Measurements from ENCODE around the gene ATP8B1. TPM values are rescaled to one million over a fixed set of nuclear protein-coding genes. Genes with fewer than 3 reads are reported as not detected.

ATP8B1 gene
- total and polyA plus RNA-seq, 10 donors, result 1.0 to 22.0 (median 12.7) TPM

- no peak overlapping the region for H3K4me3 ChIP-seq
- 93 to 96% (median 94%) methylated on average over 8 of the region's 8 CpGs for WGBS, 5 donors
- H3K36me3 ChIP-seq, result peaks cover 0 to 19% (median 0%) of the 10 kb centered on the region in 6 donors
- H3K27me3 ChIP-seq (replicated peaks in 1 of 7), result no peaks in the 10 kb centered on the region
- no peak for TF ChIP-seq POLR2A (IDR thresholded peaks at IDR 0.05)
- TF ChIP-seq POLR2AphosphoS5 (IDR thresholded peaks at IDR 0.05), result no peak
- no peak for TF ChIP-seq CTCF (IDR thresholded peaks at IDR 0.05 in 8 of 11, conservative IDR thresholded peaks at IDR 0.05 in 3 of 11)
- intact Hi-C loops (cut with DNase I; ENCODE audit: low total_unique reads), result no loop called here
- no peaks in the 10 kb centered on the region for H3K9me3 ChIP-seq
- no peak for DNase-seq
- H3K4me1 ChIP-seq, result peaks cover 0 to 5% (median 0%) of the 10 kb centered on the region in 6 donors
- no peak overlapping the region for H3K27ac ChIP-seq
Measured at GRCh38 chr18:57697426-57697825, 105.7 kb downstream of the ATP8B1 start.

- no peaks in the 10 kb centered on the region for H3K9me3 ChIP-seq
- H3K4me1 ChIP-seq, result peaks cover 0 to 11% (median 2%) of the 10 kb centered on the region in 6 donors
- no peaks in the 10 kb centered on the region for H3K27me3 ChIP-seq (replicated peaks in 1 of 7)
- no peak for TF ChIP-seq CTCF (IDR thresholded peaks at IDR 0.05 in 8 of 11, conservative IDR thresholded peaks at IDR 0.05 in 3 of 11)
- no peak for TF ChIP-seq POLR2A (IDR thresholded peaks at IDR 0.05)
- TF ChIP-seq POLR2AphosphoS5 (IDR thresholded peaks at IDR 0.05), result no peak
- no peak overlapping the region for H3K27ac ChIP-seq
- peaks cover 0 to 26% (median 0%) of the 10 kb centered on the region in 6 donors for H3K36me3 ChIP-seq
- WGBS, 5 donors, result 94 to 98% (median 98%) methylated on average over 8 of the region's 8 CpGs
- intact Hi-C loops (cut with DNase I; ENCODE audit: low total_unique reads), result no loop called here
- no peak for DNase-seq
- H3K4me3 ChIP-seq, result no peak overlapping the region
Measured at GRCh38 chr18:57696271-57696670, 106.8 kb downstream of the ATP8B1 start.

- 54 to 81% (median 75%) methylated on average over 3 of the region's 3 CpGs for WGBS, 5 donors
- intact Hi-C loops (cut with DNase I; ENCODE audit: low total_unique reads), result no loop called here
- H3K9me3 ChIP-seq, result no peaks in the 10 kb centered on the region
- H3K27me3 ChIP-seq (replicated peaks in 1 of 7), result no peaks in the 10 kb centered on the region
- peaks cover 0 to 31% (median 13%) of the 10 kb centered on the region in 6 donors for H3K4me1 ChIP-seq
- TF ChIP-seq POLR2A (IDR thresholded peaks at IDR 0.05) (no peak), CTCF (IDR thresholded peaks at IDR 0.05 in 8 of 11, conservative IDR thresholded peaks at IDR 0.05 in 3 of 11) (no peak), POLR2AphosphoS5 (IDR thresholded peaks at IDR 0.05) (no peak)
- no peak overlapping the region for H3K4me3 ChIP-seq
- DNase-seq, result no peak
- H3K27ac ChIP-seq, result peak overlapping the region in 2 of 8 donors; percentile 11 to 17
- peaks cover 0 to 33% (median 3%) of the 10 kb centered on the region in 6 donors for H3K36me3 ChIP-seq
Measured at GRCh38 chr18:57691363-57691762, 111.8 kb downstream of the ATP8B1 start.

- WGBS, 5 donors, result 85 to 94% (median 93%) methylated on average over 5 to 8 of the region's 8 CpGs
- no peak overlapping the region for H3K4me3 ChIP-seq
- no peak for DNase-seq
- H3K27ac ChIP-seq, result no peak overlapping the region
- no peaks in the 10 kb centered on the region for H3K9me3 ChIP-seq
- intact Hi-C loops (cut with DNase I; ENCODE audit: low total_unique reads), result no loop called here
- TF ChIP-seq POLR2AphosphoS5 (IDR thresholded peaks at IDR 0.05) (no peak), CTCF (IDR thresholded peaks at IDR 0.05 in 8 of 11, conservative IDR thresholded peaks at IDR 0.05 in 3 of 11) (no peak), POLR2A (IDR thresholded peaks at IDR 0.05) (no peak)
- peaks cover 0 to 64% (median 3%) of the 10 kb centered on the region in 6 donors for H3K36me3 ChIP-seq
- no peaks in the 10 kb centered on the region for H3K27me3 ChIP-seq (replicated peaks in 1 of 7)
- H3K4me1 ChIP-seq, result peaks cover 0 to 31% (median 13%) of the 10 kb centered on the region in 6 donors
Measured at GRCh38 chr18:57687970-57688369, 115.1 kb downstream of the ATP8B1 start.

All from spleen (tissue), 11 donors.